ENCODE data around the gene AHCY. TPM values are rescaled to one million over a fixed set of nuclear protein-coding genes. Genes with fewer than 3 reads are reported as not detected.

AHCY gene
- total RNA-seq, 1 experiment from 2014 or later = 401 TPM

- H3K27me3 Mint-ChIP-seq (ENCODE audit: low read depth) = no peaks in the 10 kb centered on the region
- ATAC-seq (peak; percentile 56), DNase-seq (ENCODE audit: low spot score) (peak; percentile 13)
- H3K4me3 Mint-ChIP-seq = no peak overlapping the region
- ChIA-PET POLR2A (interaction anchor here (0.6 kb wide), 1 partner anchor 16 kb away, joined by 5 read pairs; no protein-coding TSS in a partner anchor), CTCF (interaction anchor here (3.7 kb wide), 1 partner anchor 33 kb away, joined by 28 read pairs; no protein-coding TSS in a partner anchor)
- H3K36me3 Mint-ChIP-seq = no peaks in the 10 kb centered on the region
- no peak for TF ChIP-seq JUN (CRISPR knock-in tag; IDR thresholded peaks at IDR 0.05)
- TF ChIP-seq E2F4 (CRISPR knock-in tag; IDR thresholded peaks at IDR 0.05; ENCODE audit: borderline replicate concordance, low read depth) = no peak
- no peak for TF ChIP-seq SMAD3 (CRISPR knock-in tag; IDR thresholded peaks at IDR 0.05; ENCODE audit: borderline replicate concordance)
- no peak for TF ChIP-seq ZNF512 (CRISPR knock-in tag; IDR thresholded peaks at IDR 0.05; ENCODE audit: borderline replicate concordance)
- no peak for TF ChIP-seq ZNF232 (CRISPR knock-in tag; IDR thresholded peaks at IDR 0.05)
- no peak for TF ChIP-seq AR (CRISPR knock-in tag; IDR thresholded peaks at IDR 0.05)
- no peak for TF ChIP-seq CDX4 (CRISPR knock-in tag; IDR thresholded peaks at IDR 0.05; ENCODE audit: borderline replicate concordance)
- TF ChIP-seq GABPB1 (CRISPR knock-in tag; IDR thresholded peaks at IDR 0.05) = no peak
- no peak for TF ChIP-seq STAT6 (CRISPR knock-in tag; conservative IDR thresholded peaks at IDR 0.05; ENCODE audit: low read depth)
- TF ChIP-seq MAX (CRISPR knock-in tag; IDR thresholded peaks at IDR 0.05) = no peak
- TF ChIP-seq PRRX2 (CRISPR knock-in tag; IDR thresholded peaks at IDR 0.05) = no peak
- H3K27ac Mint-ChIP-seq = peak overlapping the region; percentile 50
- H3K9me3 Mint-ChIP-seq = no peaks in the 10 kb centered on the region
- peaks cover 16% of the 10 kb centered on the region for H3K4me1 Mint-ChIP-seq
Measured at GRCh38 chr20:34345402-34345736, 42.2 kb upstream of the AHCY start.

GRCh38 chr20:34344238-34344637 lies 41.1 kb upstream of the AHCY start:
- POLR2A ChIA-PET = no interaction called here
- ATAC-seq = no peak
- Mint-ChIP-seq H3K36me3 (no peaks in the 10 kb centered on the region), H3K9me3 (no peaks in the 10 kb centered on the region), H3K27ac (no peak overlapping the region), H3K27me3 (ENCODE audit: low read depth) (no peaks in the 10 kb centered on the region), H3K4me3 (no peak overlapping the region), H3K4me1 (peaks cover 16% of the 10 kb centered on the region)
- CTCF ChIA-PET = interaction anchor here (1.0 to 3.7 kb wide), 2 partner anchors 32 to 33 kb away, joined by 3 to 28 read pairs; no protein-coding TSS in a partner anchor
- DNase-seq (ENCODE audit: low spot score) = no peak
- TF ChIP-seq SMAD4 (CRISPR knock-in tag; IDR thresholded peaks at IDR 0.05) (no peak), AFF4 (CRISPR knock-in tag; IDR thresholded peaks at IDR 0.05; ENCODE audit: borderline replicate concordance) (no peak), FOXP4 (CRISPR knock-in tag; IDR thresholded peaks at IDR 0.05) (no peak), HMGXB4 (CRISPR knock-in tag; IDR thresholded peaks at IDR 0.05) (no peak), GABPB1 (CRISPR knock-in tag; IDR thresholded peaks at IDR 0.05) (no peak), SP1 (CRISPR knock-in tag; conservative IDR thresholded peaks at IDR 0.05) (no peak), ZNF423 (CRISPR knock-in tag; IDR thresholded peaks at IDR 0.05) (no peak)
